Stimulated activated CD4-positive, alpha-beta T cell treated with anti-CD3 and anti-CD28 coated beads, TNF-alpha, amount 100 ng/mL, for 4 hours (primary cell): ENCODE data around the gene ITGAD.
"Not testable (repeated sequence)": the region's sequence is repeated elsewhere in the genome, so short reads cannot be mapped to it uniquely, and the experiment has no call there.

Experiments used
- DNase-seq, 3 experiments: peaks; one replicate each; pipeline ENCODE4 v3.0.0-alpha.2; 2020; ENCODE audit warnings: low read depth in 3 of 3

ITGAD gene

GRCh38 chr16:31429796-31430195 is 36.7 kb downstream of the ITGAD start:
- no peak for DNase-seq

GRCh38 chr16:31430380-31431052 is 37.4 kb downstream of the ITGAD start:
- DNase-seq = no peak

DNA sequence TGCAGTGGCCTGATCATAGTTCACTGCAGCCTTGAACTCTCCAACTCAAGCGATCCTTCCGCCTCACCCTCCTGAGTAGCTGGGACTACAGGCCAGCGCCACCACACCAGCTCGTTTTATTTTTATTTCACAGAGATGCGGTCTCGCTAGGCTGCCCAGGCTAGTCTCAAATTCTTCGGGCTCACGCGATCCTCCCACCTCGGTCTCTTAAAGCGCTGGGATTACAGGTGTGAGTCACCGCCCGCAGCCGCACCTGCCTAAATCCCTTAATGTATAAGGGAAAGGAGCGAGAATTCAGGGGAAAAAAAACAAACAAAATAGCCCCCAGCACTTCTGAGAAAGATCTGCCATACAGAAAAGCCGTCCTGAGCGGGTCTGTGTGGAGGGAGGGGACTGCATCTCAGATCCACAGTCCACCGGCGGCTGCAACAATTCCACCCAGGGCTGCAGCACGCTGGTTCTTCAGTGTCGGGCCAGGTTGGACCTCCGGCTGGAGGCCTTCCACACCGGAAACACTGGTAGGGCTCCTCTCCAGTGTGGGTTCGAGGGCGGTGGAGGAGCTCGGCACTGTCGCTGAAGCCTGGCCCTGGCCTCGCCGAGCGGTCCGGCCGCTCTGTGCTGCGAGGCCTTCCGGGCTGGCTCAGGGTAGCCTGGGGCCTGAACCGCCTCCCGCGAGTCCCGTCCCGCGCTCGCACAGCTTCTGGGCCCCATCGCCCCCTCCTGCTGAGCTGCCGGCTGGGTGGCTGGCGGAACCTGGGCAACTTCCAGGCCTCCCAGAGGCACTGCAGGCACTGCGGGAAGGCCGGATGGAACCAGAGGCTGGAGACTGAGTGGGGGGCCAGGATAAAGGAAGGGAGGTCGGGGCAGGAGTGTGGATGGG is 42.4 kb downstream of the ITGAD start:
- no peak for DNase-seq

GRCh38 chr16:31436221-31437045 is 43.3 kb downstream of the ITGAD start:
- DNase-seq = no peak

DNA sequence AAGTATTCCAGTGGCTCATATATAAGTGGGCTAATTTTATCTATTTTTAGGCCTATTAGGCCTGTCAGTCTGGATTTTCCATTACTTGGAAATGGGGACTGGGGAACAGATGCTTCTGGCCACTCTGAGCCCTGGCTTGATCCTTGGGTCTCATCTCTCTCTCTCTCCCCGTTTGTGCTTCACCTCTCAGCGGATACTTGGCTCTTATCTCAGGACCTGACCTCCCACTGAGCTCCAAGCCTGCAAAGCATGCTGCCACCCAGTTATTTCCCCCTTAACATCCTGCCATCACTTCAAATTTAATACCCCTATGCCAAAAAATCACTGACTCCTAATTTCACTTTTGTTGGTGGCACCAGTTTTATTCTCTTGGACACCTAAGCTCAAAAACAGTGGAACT is 45.3 kb downstream of the ITGAD start:
- DNase-seq = no peak

DNA sequence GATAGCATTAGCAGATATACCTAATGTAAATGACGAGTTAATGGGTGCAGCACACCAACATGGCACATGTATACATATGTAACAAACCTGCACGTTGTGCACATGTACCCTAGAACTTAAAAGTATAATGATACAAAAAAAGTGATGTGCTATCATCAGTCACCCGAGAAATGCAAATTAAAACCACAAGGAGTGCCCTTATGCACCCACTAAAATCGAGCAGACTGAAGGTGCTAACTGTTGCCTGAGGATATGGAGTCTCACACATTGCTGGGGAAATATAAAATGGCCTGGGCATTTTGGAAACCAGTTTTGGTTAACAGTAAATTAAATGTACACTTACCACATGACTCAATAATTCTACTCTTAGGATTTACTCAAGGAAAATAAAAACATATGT is 45.9 kb downstream of the ITGAD start:
- DNase-seq = not testable (repeated sequence)

DNA sequence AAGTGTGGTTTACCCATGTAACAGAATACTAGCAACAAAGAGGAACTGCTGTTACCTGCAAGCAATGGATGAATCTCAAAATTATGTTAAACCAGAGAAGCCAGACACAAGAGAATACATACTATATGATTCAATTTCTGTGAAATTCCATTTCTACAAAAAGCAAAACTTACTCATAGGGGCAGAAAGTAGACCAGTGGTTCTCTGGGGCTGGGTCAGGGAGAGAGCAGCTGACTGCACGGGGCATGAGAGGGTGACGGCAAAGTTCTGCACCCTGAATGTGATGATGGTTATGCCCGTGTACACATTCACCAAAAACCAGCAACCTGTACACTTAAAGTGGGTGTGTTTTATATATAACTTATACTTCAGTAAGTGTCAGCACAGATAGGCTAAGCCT is 46.4 kb downstream of the ITGAD start:
- no peak for DNase-seq

DNA sequence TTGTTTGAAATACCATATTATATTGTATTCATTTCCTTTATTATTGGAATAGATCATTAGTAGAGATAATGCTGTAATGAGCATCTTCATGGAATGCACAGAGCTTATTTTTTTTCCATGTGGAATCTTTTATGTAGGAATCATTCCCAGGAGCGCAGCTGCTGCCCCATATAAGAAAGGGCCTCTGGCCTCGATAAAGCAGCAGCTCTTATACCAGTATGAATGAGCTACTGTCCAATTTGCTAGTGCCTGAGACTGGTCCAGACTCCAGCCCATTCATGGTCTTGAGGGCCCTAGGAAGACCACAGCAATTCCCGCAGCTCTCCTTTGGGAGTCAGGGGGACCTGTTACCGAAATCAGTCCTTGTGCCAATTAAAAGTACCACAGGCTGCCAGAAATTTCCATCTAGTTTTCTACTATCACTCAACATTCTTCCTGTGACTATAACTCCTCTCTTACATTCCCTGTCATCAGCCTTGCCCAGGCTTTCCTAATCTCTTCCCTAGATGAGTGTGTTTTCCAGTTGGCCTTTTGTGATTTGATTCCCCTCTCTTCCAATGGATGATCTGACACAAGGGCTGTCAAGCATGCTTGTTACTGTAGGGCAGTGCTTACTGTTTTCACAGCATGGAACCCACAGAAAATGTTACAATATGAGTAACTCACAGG is 47.5 kb downstream of the ITGAD start:
- no peak for DNase-seq

- no peak for DNase-seq
Observed at GRCh38 chr16:31441956-31442355, 48.8 kb downstream of the ITGAD start.

DNA sequence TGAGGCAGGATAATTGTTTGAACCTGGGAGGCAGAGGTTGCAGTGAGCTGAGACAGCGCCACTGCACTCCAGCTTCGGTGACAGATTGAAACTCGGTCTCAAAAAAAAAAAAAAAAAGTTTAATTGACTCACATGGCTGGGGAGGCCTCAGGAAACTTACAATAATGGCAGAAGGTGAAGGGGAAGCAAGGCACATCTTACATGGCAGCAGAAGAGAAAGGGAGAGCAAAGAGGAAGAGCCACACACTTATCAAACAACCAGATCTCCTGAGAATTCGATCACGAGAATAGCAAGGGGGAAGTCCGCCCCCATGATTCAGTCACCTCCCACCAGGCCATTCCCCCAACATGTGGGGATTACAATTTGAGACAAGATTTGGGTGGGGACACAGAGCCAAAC is 52.8 kb downstream of the ITGAD start:
- DNase-seq = not testable (repeated sequence)

- DNase-seq = no peak
Observed at GRCh38 chr16:31451201-31451600, 58.1 kb downstream of the ITGAD start.

GRCh38 chr16:31451681-31452351 is 58.7 kb downstream of the ITGAD start:
- DNase-seq = no peak

DNA sequence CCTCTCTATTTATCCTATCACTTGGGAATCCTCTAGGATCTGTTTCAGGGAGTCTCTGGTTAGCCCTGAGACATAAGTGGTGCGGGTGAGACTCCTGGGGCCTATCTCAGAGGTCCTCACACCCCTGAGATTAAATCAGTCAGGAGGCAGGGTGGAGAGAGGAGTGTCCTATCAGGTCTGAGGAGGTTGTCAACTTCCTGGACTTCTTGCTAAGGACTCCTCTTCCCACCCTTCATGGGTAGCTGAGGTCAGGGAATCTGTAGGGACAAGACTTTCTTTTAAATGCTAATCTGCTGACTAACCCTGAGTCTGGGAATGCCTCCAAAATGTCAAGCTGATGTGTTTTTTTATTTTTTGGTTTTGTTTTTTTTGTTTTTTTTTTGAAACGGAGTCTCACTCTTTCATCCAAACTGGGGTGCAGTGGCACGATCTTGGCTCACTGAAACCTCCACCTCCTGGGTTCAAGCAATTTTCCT is 59.5 kb downstream of the ITGAD start:
- no peak for DNase-seq

DNA sequence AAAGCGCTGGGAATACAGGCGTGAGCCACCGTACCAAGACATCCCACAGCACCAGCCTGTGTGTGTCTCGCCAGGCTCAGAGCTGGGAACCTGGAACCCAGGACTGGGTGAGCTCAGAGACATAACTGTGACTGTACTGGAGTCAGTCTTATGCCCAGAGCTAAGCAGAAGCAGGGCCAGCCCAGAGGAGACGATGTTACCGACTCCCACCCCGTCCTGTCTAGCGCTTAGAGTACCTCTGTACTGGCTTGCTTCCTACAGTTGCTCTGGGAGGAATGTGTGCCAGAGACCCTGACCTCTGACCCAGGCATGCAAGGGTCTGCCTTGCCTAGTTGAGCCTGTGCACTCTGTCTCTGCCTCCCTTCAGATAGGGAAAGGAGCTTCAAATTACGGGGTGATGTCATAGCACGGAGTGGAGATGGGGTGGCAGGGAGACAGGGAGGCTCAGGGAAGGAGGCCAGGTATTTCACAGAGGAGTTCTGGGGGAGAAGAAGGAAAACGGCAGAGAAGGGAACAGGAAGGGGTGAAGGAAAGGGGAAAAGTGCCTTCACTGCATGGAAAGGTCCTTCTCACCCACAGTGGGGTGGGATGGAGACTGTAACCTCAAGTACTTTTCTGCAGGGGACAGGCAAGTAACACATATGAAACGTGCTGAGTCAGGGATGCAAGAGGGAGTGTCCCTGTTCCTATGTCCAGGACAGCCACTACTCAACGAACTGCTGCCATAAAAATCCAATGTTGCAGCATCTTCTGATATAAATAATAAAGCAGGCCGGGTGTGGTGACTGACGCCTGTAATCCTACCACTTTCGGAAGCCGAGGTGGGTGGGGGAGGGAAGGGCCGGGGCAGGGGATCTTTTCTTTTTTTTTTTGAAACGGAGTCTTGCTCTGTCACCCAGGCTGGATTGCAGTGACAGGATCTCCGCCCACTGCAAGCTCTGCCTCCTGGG is 60.4 kb downstream of the ITGAD start:
- no peak for DNase-seq

DNA sequence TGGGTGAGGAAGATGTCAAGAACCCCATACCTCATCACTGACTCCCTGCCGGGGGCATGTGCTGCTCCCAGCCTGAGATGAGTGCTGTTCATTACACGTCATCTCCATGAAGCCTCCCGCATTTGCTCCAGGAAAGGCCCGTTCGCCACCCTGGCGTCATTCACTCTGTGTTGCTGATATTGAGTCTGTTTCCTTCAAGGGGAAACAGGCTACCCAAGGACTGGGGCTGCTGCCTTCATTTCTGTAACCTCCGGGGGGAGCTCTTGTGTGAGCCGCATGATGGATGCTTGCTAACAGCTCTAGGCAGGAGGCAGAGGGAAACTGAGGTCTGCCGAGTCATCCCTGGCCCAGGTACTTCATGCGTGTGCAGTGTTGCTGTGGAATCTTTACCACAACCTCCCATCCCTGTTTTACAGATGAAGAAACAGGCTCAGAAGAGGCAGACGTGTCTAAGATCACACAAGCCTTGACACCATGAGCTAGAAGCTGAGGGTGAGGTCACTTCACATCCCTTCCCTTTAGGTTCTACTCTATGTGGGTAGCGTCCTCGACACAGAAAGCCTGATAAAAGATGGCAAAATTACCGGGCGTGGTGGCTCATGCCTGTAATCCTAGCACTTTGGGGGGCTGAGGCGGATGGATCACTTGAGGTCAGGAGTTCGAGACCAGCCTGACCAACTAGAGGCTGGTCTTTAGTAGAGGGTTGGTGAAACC is 62.6 kb downstream of the ITGAD start:
- DNase-seq = no peak

DNA sequence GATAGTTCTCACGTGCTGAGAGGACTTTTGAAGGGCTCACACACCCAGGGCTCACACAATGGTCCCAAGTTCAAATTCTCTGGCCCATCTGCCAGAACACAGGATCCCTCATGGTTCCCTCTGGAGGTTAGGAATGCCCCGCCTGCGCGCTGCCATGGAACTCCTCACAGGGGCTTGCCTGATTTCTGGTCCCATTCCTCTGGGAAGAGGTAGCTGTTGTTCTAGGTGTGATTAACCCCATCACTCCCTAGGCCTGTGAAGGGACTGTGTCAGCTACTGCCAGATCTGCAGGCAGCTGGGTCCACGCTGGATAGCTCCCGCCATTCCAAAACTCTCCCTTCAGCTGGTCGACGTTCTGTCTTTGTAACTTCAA is 63.8 kb downstream of the ITGAD start:
- no peak for DNase-seq

- peak in 1 of 3 experiments; percentile 26 for DNase-seq
Observed at GRCh38 chr16:31458073-31458843, 65.1 kb downstream of the ITGAD start.
